Measurements from ENCODE around the gene KASH5. TPM values are rescaled to one million over a fixed set of nuclear protein-coding genes. Genes with fewer than 3 reads are reported as not detected.

Gene KASH5
- total and polyA plus RNA-seq, 3 donors from 2014 or later, result 72.8 to 121 (median 102) TPM

DNA sequence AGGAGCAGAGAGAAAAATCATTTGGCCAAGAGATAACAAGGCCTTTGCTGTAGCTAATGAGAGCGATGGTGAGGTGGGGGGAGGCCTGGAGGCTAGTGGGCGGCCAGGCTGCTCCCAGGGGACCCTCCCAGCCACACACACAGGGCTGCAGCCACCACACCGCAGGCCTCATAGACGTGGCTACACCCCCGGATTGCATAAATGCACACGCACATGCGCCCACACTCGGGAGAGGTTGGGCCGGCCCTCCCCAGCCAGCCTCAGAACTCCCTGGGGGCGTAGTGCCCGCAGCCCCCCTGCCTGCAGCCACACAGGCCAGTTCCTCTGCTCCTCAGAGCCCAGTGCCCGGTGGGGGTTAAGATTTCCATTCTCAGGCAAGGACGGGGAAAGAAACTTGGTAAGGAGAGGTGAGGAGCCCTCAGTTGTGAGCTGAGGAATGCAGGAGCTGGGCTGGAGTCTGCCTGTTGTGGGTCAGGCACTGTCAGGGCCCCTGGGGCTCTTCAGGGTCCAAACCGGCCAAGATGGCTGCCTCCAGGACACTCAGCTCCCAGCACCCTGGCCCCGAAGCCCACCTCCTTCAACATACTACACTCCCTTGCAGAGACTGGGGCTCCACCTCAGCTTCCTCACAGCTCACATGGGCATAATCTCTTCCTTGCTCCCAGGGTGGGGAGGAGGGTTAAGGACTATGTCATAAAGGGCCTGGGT is 27.2 kb downstream of the KASH5 start:
- Histone ChIP-seq H3K27me3 (no peaks in the 10 kb centered on the region), H3K36me3 (ENCODE audit: low read depth, missing control alignments) (no peaks in the 10 kb centered on the region), H3K9me3 (no peaks in the 10 kb centered on the region), H3K4me3 (no peak overlapping the region), H3K4me1 (no peaks in the 10 kb centered on the region), H3K27ac (no peak overlapping the region)
- no peak for DNase-seq
- no peak for TF ChIP-seq POLR2A (IDR thresholded peaks at IDR 0.05)
- TF ChIP-seq, protein P1, sequence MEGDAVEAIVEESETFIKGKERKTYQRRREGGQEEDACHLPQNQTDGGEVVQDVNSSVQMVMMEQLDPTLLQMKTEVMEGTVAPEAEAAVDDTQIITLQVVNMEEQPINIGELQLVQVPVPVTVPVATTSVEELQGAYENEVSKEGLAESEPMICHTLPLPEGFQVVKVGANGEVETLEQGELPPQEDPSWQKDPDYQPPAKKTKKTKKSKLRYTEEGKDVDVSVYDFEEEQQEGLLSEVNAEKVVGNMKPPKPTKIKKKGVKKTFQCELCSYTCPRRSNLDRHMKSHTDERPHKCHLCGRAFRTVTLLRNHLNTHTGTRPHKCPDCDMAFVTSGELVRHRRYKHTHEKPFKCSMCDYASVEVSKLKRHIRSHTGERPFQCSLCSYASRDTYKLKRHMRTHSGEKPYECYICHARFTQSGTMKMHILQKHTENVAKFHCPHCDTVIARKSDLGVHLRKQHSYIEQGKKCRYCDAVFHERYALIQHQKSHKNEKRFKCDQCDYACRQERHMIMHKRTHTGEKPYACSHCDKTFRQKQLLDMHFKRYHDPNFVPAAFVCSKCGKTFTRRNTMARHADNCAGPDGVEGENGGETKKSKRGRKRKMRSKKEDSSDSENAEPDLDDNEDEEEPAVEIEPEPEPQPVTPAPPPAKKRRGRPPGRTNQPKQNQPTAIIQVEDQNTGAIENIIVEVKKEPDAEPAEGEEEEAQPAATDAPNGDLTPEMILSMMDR (IDR thresholded peaks at IDR 0.05), result no peak
- intact Hi-C loops (cut with DNase I; ENCODE audit: low total_unique reads), result no loop called here
- WGBS, 2 donors, result 57 to 82% methylated on average over 14 to 15 of the region's 15 CpGs

DNA sequence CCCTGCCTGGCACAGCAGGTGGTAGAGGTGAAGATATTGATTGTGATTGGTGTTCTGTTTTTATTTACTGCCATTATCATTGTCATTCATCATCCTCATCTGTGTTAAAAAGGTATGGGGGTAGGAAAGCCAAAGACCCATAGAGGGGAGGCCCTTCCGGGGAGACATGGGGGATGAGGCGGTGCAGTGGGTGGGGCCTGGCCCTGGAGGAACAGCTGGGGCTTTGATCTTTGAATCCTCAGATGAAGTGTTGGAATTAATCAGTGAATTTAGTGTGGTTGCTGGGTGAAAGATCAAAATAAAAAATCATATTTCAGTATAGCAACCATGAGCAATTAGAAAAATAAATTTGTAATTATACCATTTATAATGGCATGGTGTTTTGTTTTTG is 27.8 kb downstream of the KASH5 start:
- no peak for DNase-seq
- H3K4me3 ChIP-seq, result no peak overlapping the region
- WGBS, 2 donors, result 82 to 83% methylated on average over 2 of the region's 2 CpGs
- H3K36me3 ChIP-seq (ENCODE audit: low read depth, missing control alignments), result no peaks in the 10 kb centered on the region
- no peaks in the 10 kb centered on the region for H3K9me3 ChIP-seq
- H3K27me3 ChIP-seq, result no peaks in the 10 kb centered on the region
- intact Hi-C loops (cut with DNase I; ENCODE audit: low total_unique reads), result no loop called here
- H3K27ac ChIP-seq, result no peak overlapping the region
- no peaks in the 10 kb centered on the region for H3K4me1 ChIP-seq
- TF ChIP-seq POLR2A (IDR thresholded peaks at IDR 0.05), result no peak
- TF ChIP-seq, protein P1 (IDR thresholded peaks at IDR 0.05), result no peak

- Histone ChIP-seq H3K4me1 (peaks cover 4% of the 10 kb centered on the region), H3K36me3 (ENCODE audit: low read depth, missing control alignments) (no peaks in the 10 kb centered on the region), H3K27ac (no peak overlapping the region), H3K9me3 (no peaks in the 10 kb centered on the region), H3K4me3 (no peak overlapping the region), H3K27me3 (no peaks in the 10 kb centered on the region)
- no peak for DNase-seq
- WGBS, 2 donors, result 66% methylated on average over 7 of the region's 7 CpGs; no CpG with 5 or more reads in 1 of the 2 donors
- TF ChIP-seq, protein P1 (IDR thresholded peaks at IDR 0.05), result no peak
- no peak for TF ChIP-seq POLR2A (IDR thresholded peaks at IDR 0.05)
- intact Hi-C loops (cut with DNase I; ENCODE audit: low total_unique reads), result no loop called here
These were observed 29.0 kb downstream of the KASH5 start for GRCh38 chr19:49417088-49417487.

DNA sequence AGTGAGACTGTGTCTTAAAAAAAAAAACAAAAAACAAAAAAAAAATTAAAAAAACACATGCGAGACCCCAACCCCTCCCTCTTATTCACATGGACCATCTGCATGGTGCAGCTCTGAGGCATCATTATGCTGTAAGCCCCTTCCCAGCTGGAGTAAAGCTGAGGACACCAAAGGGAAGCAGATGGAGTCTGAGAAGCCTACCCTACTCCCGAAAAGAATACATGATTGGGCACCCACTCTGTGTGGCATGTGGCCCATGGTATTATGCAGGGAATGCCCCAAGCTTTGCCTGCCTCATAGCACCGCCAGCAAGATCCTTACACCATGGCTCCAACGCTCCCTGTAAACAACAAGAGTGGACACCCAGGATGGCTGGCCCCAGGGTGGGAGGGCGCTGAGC is 30.5 kb downstream of the KASH5 start:
- intact Hi-C loops (cut with DNase I; ENCODE audit: low total_unique reads), result no loop called here
- no peaks in the 10 kb centered on the region for H3K9me3 ChIP-seq
- 92% methylated on average over 5 of the region's 5 CpGs for WGBS, 2 donors
- no peak overlapping the region for H3K27ac ChIP-seq
- no peak overlapping the region for H3K4me3 ChIP-seq
- peaks cover 18% of the 10 kb centered on the region for H3K4me1 ChIP-seq
- H3K36me3 ChIP-seq (ENCODE audit: low read depth, missing control alignments), result no peaks in the 10 kb centered on the region
- DNase-seq, result no peak
- TF ChIP-seq POLR2A (IDR thresholded peaks at IDR 0.05), result no peak
- TF ChIP-seq, protein P1 (IDR thresholded peaks at IDR 0.05), result no peak
- no peaks in the 10 kb centered on the region for H3K27me3 ChIP-seq

- no peak overlapping the region for H3K27ac ChIP-seq
- H3K4me1 ChIP-seq, result peaks cover 22% of the 10 kb centered on the region
- TF ChIP-seq, protein P1 (IDR thresholded peaks at IDR 0.05), result no peak
- no peak for TF ChIP-seq POLR2A (IDR thresholded peaks at IDR 0.05)
- no peak overlapping the region for H3K4me3 ChIP-seq
- intact Hi-C loops (cut with DNase I; ENCODE audit: low total_unique reads), result no loop called here
- WGBS, 2 donors, result 88 to 89% methylated on average over 2 of the region's 2 CpGs
- no peaks in the 10 kb centered on the region for H3K9me3 ChIP-seq
- H3K36me3 ChIP-seq (ENCODE audit: low read depth, missing control alignments), result no peaks in the 10 kb centered on the region
- DNase-seq, result no peak
- H3K27me3 ChIP-seq, result no peaks in the 10 kb centered on the region
These were observed 31.1 kb downstream of the KASH5 start for GRCh38 chr19:49419173-49419572.

Measured in testis (tissue), 3 donors.